Fibroblast of pulmonary artery (primary cell): ENCODE results near the gene FAIM2.
"Not testable (repeated sequence)": the region's sequence is repeated elsewhere in the genome, so short reads cannot be mapped to it uniquely, and the experiment has no call there.

Experiments
- DNase-seq: peaks from one replicate; pipeline ENCODE4 v3.0.0-alpha.2; 2010; ENCODE audit warnings: low read depth
- H3K4me3 ChIP-seq: replicated peaks from 2 replicates; pipeline ENCODE4 v1.5.1; 2011; ENCODE audit warnings: low read depth, mild to moderate bottlenecking, control low read depth, low read length, moderate library complexity
- TF ChIP-seq, protein P1 (sequence below): IDR thresholded peaks from 2 replicates; pipeline ENCODE4 v1.5.1; 2011; ENCODE audit warnings: mild to moderate bottlenecking, control low read depth, low read length, inconsistent platforms; ENCODE audit errors: missing control alignments

Gene FAIM2

DNA sequence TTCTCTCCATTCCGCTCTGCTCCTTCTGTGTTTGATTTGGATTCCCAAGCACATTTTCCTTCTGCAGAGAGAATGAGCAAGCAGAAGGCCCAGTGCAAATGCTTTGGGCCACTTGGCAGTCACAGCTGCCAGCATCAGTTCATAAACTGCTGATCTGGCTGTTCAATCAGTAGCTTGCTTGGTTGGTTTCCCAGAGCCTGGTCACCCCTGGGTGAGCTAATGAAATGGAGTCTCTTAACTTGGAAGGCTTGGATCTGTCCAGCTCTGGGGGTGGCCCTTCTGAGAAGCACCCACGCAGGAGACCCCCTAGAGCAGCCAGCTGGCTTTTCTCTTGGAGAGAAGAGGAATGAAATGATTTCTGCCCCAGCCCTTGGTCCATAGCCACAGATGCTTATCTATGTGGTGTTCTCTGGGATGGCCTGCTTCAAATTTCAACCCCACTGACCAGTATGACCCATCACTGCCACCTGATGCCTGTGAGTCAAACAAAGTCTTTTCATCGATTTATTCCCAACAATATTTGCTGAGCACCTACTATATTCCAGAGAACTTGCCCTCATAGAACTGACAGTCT lies 30.3 kb downstream of the FAIM2 start:
- TF ChIP-seq, protein P1, sequence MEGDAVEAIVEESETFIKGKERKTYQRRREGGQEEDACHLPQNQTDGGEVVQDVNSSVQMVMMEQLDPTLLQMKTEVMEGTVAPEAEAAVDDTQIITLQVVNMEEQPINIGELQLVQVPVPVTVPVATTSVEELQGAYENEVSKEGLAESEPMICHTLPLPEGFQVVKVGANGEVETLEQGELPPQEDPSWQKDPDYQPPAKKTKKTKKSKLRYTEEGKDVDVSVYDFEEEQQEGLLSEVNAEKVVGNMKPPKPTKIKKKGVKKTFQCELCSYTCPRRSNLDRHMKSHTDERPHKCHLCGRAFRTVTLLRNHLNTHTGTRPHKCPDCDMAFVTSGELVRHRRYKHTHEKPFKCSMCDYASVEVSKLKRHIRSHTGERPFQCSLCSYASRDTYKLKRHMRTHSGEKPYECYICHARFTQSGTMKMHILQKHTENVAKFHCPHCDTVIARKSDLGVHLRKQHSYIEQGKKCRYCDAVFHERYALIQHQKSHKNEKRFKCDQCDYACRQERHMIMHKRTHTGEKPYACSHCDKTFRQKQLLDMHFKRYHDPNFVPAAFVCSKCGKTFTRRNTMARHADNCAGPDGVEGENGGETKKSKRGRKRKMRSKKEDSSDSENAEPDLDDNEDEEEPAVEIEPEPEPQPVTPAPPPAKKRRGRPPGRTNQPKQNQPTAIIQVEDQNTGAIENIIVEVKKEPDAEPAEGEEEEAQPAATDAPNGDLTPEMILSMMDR, result no peak
- peak; percentile 16 for DNase-seq

DNA sequence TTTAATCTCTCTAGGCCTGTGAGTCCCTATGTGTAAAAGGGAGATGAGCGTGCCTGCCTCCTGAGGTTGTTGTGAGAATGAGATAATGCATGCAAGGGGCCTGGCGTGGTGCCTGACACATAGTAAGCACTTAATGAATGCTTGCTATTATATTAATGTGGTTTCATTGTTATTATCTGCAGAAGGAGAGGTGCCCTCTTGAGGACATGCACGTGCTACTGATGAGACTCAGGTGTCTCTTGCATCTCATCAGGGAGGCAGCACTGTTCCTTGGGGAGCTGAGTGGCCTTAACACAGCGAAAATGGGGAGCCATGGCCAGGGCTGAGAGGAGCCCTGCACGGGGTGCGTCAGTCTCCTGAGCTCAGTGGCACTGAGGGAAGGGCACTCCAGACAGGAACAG lies 30.9 kb downstream of the FAIM2 start:
- TF ChIP-seq, protein P1, result no peak
- H3K4me3 ChIP-seq, result no peak overlapping the region
- DNase-seq, result peak; percentile 47

More for the DNA sequence above, 30.3 kb downstream of the FAIM2 start:
- no peak overlapping the region for H3K4me3 ChIP-seq

DNA sequence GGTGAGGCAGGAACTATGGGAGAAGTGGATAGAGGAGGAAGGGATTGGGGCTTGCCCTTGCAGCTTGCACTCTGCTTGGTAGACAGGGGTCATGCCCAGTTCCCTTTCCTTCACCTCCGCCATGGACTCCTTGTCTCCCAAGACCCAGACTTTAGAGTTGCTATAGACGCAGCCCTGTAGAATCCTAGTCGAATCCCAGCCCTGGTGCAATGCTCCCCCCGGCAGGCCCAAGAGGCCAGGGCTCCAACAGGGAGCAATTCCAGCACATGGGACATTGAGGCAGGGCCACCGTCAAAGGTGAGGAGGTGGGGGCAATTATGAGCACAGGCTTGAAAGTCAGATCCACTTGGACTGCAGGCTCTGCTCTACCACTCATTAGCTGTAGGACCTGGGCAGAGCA lies 31.3 kb downstream of the FAIM2 start:
- TF ChIP-seq, protein P1, result no peak
- DNase-seq, result no peak
- H3K4me3 ChIP-seq, result no peak overlapping the region

DNA sequence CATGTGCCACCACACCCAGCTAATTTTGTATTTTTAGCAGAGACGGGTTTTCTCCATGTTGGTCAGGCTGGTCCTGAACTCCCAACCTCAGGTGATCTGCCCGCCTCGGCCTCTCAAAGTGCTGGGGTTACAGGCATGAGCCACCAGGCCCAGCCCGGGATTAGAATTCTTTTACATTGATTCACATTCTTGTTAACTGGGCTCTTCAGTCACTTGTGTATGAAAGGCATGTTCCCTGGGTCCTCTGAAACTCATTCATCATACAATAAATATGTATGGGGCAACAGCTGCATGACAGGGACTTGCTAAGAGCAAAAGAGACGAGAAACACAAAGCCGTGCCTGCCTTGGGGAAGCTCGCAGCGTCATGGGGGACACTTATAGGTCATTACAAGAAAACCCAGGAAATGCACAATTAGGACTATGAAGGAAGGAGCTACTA lies 31.9 kb downstream of the FAIM2 start:
- H3K4me3 ChIP-seq, result not testable (repeated sequence)
- DNase-seq, result peak; percentile 54

DNA sequence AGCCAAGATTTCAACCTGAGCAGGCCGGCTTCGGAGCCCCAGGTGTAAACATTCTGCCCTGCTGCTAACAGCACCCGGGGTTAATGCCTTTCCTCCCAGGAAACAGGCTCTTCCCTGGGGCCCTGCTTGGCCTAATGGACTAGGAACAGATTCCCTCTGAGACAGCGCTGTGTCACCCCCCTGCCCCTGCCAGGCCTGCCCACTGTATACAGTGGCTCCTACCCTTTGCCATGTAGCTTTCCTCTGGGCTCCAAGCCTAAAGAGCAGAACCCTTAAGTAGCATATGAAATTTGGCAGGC lies 32.5 kb downstream of the FAIM2 start:
- H3K4me3 ChIP-seq, result no peak overlapping the region
- TF ChIP-seq, protein P1, result no peak
- DNase-seq, result no peak

DNA sequence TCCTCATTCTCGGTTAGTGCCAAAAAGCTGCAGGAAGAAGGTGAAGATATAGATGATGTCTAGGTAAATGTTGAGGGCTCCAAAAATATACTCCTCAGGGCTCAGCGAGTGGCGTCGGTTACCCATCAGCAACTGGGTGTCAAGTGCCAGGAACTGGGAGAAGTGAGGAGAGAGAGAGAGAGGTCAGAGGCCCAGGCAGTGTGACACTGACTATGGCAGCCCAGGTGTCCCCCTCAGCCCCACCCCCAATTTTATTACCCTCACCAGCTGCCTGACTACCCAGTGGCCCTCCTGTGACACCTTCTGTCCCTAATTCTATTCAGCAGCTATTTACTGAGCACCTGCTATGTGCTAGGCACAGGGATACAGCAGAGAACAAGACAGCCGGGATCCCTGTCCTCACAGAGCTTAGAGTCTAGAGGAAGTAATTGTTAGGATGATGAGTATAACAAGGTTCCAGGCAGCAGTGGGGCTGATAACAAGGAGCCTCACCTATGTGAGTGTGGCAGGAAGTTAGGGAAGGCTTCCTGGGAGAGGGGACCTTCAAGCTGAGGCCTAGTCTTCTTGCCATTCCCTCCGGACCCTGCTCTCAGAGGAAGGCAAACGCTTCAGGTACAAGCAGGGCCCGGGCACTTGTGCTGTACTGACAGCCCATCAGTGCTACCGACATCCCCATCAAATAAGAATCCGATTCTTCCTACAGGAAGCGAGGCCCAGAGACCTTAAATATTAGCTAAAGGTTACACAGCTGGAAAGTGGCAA lies 33.0 kb downstream of the FAIM2 start:
- DNase-seq, result no peak
- H3K4me3 ChIP-seq, result no peak overlapping the region
- TF ChIP-seq, protein P1, result no peak

DNA sequence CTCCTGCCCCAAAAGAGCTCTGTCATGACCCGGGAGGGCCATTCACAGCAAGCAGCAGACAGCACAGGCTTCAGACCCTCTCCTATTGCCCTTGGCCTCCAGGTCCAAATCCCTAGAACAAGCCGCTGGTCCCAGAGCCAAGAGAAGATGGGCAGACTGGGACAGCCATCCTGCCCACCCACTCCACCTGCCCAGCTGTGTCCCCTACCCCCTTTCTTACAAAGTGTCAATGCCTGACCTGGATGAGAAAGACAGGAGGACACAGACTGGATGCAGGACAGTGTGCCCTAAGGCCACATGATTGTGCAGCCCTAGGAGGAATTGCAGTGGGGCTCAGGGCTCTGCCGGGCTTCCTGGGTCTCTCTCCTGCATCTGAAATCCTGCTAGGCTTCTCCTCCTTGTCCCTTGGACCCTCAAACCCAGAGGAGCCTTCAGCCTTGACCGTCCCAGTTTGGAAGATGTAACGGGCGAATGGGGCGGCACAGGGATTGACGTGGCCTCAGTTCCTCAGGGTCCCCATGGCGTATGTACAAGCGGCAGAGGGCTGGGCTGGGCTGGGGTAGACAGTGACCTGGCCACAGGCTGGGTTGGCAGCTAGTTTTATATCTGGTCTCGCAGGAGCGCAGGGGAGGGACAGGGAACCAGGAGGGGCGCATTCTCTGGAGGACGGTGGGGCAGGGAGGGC lies 33.7 kb downstream of the FAIM2 start:
- TF ChIP-seq, protein P1, result no peak
- H3K4me3 ChIP-seq, result no peak overlapping the region
- no peak for DNase-seq
